Naive thymus-derived CD8-positive, alpha-beta T cell (primary cell): ENCODE measurements around the gene NAP1L4. TPM values are rescaled to one million over a fixed set of nuclear protein-coding genes. Genes with fewer than 3 reads are reported as not detected.

Experiments used
- polyA plus RNA-seq, 3 donors: library from polyadenylated mRNA; unstranded; fragments of 300-500 nt; fragmentation: Illumina TruSeq; gene quantifications; one replicate each; pipeline ENCODE4 v1.2.3, GENCODE V29; 2021
- total RNA-seq, 8 experiments: library from RNA in 2 of 8; stranded (reverse) in 2 of 8; gene quantifications; one replicate each; pipeline ENCODE4 v1.2.3 and lab custom pipeline; 2021 to 2026

Gene NAP1L4
- total and polyA plus RNA-seq, 5 experiments from 2014 or later: 169 to 471 (median 207) TPM

Other genes starting within 250 kb of the NAP1L4 start
- gene CDKN1C, start 106.6 kb downstream of the NAP1L4 start, total RNA-seq: 1 to 10 TPM; 3.6 to 4.4 TPM
- gene CDKN1C, start 106.6 kb downstream of the NAP1L4 start, polyA plus RNA-seq: under 1 TPM in 2 of 3 donors, not detected in 1; 0.27 to 0.34 TPM
- gene PHLDA2, start 62.9 kb downstream of the NAP1L4 start, total RNA-seq: under 1 TPM; 0.69 to 0.83 TPM
- gene PHLDA2, start 62.9 kb downstream of the NAP1L4 start, polyA plus RNA-seq: not detected
- 100 to 1,000 TPM; 131 TPM for gene CARS1, start 65.1 kb upstream of the NAP1L4 start, total RNA-seq
- 10 to 100 TPM; 31.4 to 70.2 (median 60.0) TPM for gene CARS1, start 65.1 kb upstream of the NAP1L4 start, polyA plus RNA-seq
- 10 to 100 TPM; 17.8 to 18.3 TPM for gene OSBPL5, start 173.0 kb upstream of the NAP1L4 start, total RNA-seq
- gene OSBPL5, start 173.0 kb upstream of the NAP1L4 start, polyA plus RNA-seq: 1 to 10 TPM; 4.4 to 5.5 (median 4.5) TPM
- gene MRGPRG, start 226.5 kb upstream of the NAP1L4 start, total RNA-seq: not detected
- gene MRGPRG, start 226.5 kb upstream of the NAP1L4 start, polyA plus RNA-seq: not detected
- not detected for gene MRGPRE, start 240.1 kb upstream of the NAP1L4 start, total RNA-seq
- not detected for gene MRGPRE, start 240.1 kb upstream of the NAP1L4 start, polyA plus RNA-seq